PC-9 (cell line): ENCODE measurements around the gene B3GAT1.

Experiments
- EZH2 ChIP-seq: fragments of 200-600 bp; sonication (generic); IDR thresholded peaks from 2 replicates; pipeline ENCODE4 v1.8.0; 2017; ENCODE audit warnings: antibody characterized with exemption, low read depth
- TF ChIP-seq, protein P1 (sequence below): fragments of 200-600 bp; sonication (generic); conservative IDR thresholded peaks from 2 replicates; pipeline ENCODE4 v1.6.1; 2017; ENCODE audit warnings: mixed run types, antibody characterized with exemption, mild to moderate bottlenecking, moderate library complexity

DNA sequence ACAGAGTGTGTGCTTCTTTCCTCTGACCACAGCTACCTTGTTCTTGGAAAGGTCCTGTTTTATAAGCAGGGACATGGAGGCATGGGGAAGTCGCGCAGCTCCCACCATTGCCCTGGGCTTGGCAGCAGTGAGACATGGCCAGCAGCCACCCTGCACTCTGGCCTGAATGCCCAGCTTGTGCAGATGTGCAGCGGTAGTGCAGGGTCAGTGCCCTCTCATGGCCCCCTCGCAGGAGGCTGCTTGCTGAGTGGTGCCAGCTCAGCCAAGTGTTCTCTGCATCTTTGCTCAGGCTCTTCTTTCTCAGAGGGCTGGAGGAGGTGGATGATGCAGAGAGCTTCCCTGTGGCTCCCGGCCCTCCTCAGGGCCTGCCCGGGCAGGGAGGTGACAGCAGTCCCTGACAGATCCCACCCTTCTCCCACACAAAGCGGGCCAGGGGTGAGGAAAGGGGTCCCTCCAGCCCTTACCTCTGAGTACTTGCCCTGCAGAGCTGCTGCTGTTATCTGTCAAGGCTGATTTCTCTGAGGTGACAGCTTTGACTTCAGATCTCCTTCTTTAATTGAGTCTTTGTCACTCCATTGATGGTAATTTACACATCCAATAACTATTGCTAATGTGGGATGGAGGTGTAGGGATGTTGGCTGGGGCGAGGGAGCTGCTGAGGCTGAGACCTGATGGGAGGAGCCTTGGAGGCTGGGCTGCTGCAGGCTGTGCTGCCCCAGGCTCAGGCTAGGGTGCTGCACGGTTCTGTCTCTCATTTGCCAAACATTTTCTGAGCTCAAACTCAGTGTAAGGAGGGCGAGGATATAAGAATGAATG is 47.4 kb upstream of the B3GAT1 start:
- TF ChIP-seq, protein P1, sequence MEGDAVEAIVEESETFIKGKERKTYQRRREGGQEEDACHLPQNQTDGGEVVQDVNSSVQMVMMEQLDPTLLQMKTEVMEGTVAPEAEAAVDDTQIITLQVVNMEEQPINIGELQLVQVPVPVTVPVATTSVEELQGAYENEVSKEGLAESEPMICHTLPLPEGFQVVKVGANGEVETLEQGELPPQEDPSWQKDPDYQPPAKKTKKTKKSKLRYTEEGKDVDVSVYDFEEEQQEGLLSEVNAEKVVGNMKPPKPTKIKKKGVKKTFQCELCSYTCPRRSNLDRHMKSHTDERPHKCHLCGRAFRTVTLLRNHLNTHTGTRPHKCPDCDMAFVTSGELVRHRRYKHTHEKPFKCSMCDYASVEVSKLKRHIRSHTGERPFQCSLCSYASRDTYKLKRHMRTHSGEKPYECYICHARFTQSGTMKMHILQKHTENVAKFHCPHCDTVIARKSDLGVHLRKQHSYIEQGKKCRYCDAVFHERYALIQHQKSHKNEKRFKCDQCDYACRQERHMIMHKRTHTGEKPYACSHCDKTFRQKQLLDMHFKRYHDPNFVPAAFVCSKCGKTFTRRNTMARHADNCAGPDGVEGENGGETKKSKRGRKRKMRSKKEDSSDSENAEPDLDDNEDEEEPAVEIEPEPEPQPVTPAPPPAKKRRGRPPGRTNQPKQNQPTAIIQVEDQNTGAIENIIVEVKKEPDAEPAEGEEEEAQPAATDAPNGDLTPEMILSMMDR, result no peak
- TF ChIP-seq EZH2, result no peak
